Myocyte (in vitro differentiated cells): ENCODE data around the gene CEP112. TPM values are rescaled to one million over a fixed set of nuclear protein-coding genes. Genes with fewer than 3 reads are reported as not detected.
A peak's percentile ranks its signal among the peaks of the same experiment; 100 is the strongest.
"Not testable (repeated sequence)": the region's sequence is repeated elsewhere in the genome, so short reads cannot be mapped to it uniquely, and the experiment has no call there.

Experiments
- DNase-seq: peaks from one replicate; pipeline ENCODE4 v3.0.0-alpha.2; 2012; ENCODE audit warnings: low read depth
- total RNA-seq: library from RNA; depleted of rRNA; stranded (reverse); fragments of >200 nt; gene quantifications from 2 replicates; pipeline ENCODE4 v1.2.3, GENCODE V29; 2014

CEP112 gene
- total RNA-seq, 1 donor from 2014 or later = 35.3 TPM

GRCh38 chr17:65743308-65743655 is 448.7 kb downstream of the CEP112 start:
- peak; percentile 51 for DNase-seq

- DNase-seq = peak; percentile 75
Observed at GRCh38 chr17:65742403-65743307, 449.3 kb downstream of the CEP112 start.

GRCh38 chr17:65741710-65742109 is 450.2 kb downstream of the CEP112 start:
- DNase-seq = no peak

GRCh38 chr17:65739034-65739433 is 452.9 kb downstream of the CEP112 start:
- no peak for DNase-seq

- no peak for DNase-seq
Observed at GRCh38 chr17:65737451-65737850, 454.5 kb downstream of the CEP112 start.

- DNase-seq = no peak
Observed at GRCh38 chr17:65733314-65733713, 458.6 kb downstream of the CEP112 start.

- not testable (repeated sequence) for DNase-seq
Observed at GRCh38 chr17:65732667-65733066, 459.3 kb downstream of the CEP112 start.

GRCh38 chr17:65730711-65731169 is 461.2 kb downstream of the CEP112 start:
- no peak for DNase-seq

GRCh38 chr17:65729207-65729606 is 462.7 kb downstream of the CEP112 start:
- DNase-seq = no peak

GRCh38 chr17:65727832-65728231 is 464.1 kb downstream of the CEP112 start:
- no peak for DNase-seq

- DNase-seq = no peak
Observed at GRCh38 chr17:65727246-65727645, 464.7 kb downstream of the CEP112 start.

GRCh38 chr17:65723431-65724151 is 468.3 kb downstream of the CEP112 start:
- peak; percentile 7 for DNase-seq

GRCh38 chr17:65718601-65719000 is 473.3 kb downstream of the CEP112 start:
- DNase-seq = no peak

GRCh38 chr17:65712383-65713267 is 479.3 kb downstream of the CEP112 start:
- no peak for DNase-seq

GRCh38 chr17:65711671-65712276 is 480.2 kb downstream of the CEP112 start:
- no peak for DNase-seq

- no peak for DNase-seq
Observed at GRCh38 chr17:65707780-65708179, 484.2 kb downstream of the CEP112 start.

- DNase-seq = no peak
Observed at GRCh38 chr17:65704731-65705130, 487.2 kb downstream of the CEP112 start.

GRCh38 chr17:65703891-65704290 is 488.0 kb downstream of the CEP112 start:
- no peak for DNase-seq

GRCh38 chr17:65699459-65699858 is 492.5 kb downstream of the CEP112 start:
- no peak for DNase-seq

GRCh38 chr17:65698381-65699061 is 493.4 kb downstream of the CEP112 start:
- no peak for DNase-seq
